K562 (cell line): ENCODE measurements around the gene PSRC1. TPM values are rescaled to one million over a fixed set of nuclear protein-coding genes. Genes with fewer than 3 reads are reported as not detected.
"Not testable (repeated sequence)": the region's sequence is repeated elsewhere in the genome, so short reads cannot be mapped to it uniquely, and the experiment has no call there.

Source experiments
- ATAC-seq: fragments of 200-7000 bp; cut with Tn5 transposase; 3 replicates; pipeline ENCODE4 v1.9.1; 2020; ENCODE audit warnings: moderate library complexity
- BruUV-seq: library from RNA; stranded (reverse); fragments of 400-500 nt; replicated peaks from 2 replicates; lab custom pipeline; 2021; lab: Mats Ljungman, UMichigan
- CTCF ChIA-PET: fragments of 300-600 bp; formaldehyde crosslinking; extraction: SDS; loops from one replicate; lab custom pipeline; 2021; ENCODE audit warnings: low intra/inter-chr PET ratio; lab: Yijun Ruan, JAX
- POLR2A ChIA-PET: fragments of 300-600, 350-650 bp; sonication (Branson Sonifier 250); formaldehyde crosslinking; extraction: SDS; loops from one replicate; lab custom pipeline; 2021; ENCODE audit warnings: antibody characterized with exemption, inconsistent platforms; lab: Yijun Ruan, JAX
- DNase-seq, 4 experiments: peaks; one replicate each; pipeline versions ENCODE4 v3.0.0 to v3.0.0-alpha.2; 2011 to 2018; ENCODE audit warnings: low spot score in 3 of 4, mixed read lengths in 3 of 4; ENCODE audit errors: extremely low read depth in 1 of 4
- FAIRE-seq: peaks from 2 replicates; lab custom pipeline; 2011; peaks lifted over from hg19 to GRCh38; lab: Jason Lieb, UNC
- H2AFZ ChIP-seq: 2 replicates; pipeline ENCODE4 v1.6.0; 2011; ENCODE audit warnings: low read depth, low read length, control low read depth, inconsistent platforms
- H3K27ac ChIP-seq: fragments of 200-600 bp; 3 replicates; pipeline ENCODE4 v1.8.0; 2011; ENCODE audit warnings: low read depth, mild to moderate bottlenecking, control low read depth, inconsistent platforms, low read length, moderate library complexity, mixed read lengths; ENCODE audit errors: extremely low read depth
- H3K27me3 ChIP-seq, 2 experiments: fragments of 300-600 bp in 1 of 2; 2 replicates in 1 of 2; 3 replicates in 1 of 2; pipeline versions ENCODE4 v1.6.0 to v1.8.0; 2011; ENCODE audit warnings: inconsistent platforms in 2 of 2, low read length in 2 of 2, mild to moderate bottlenecking in 1 of 2, mixed read lengths in 1 of 2, moderate library complexity in 1 of 2; ENCODE audit not compliant: control insufficient read depth in 2 of 2, insufficient read depth in 2 of 2
- H3K36me3 ChIP-seq: fragments of 300-600 bp; 3 replicates; pipeline ENCODE4 v1.8.0; 2011; ENCODE audit warnings: mild to moderate bottlenecking, low read length, inconsistent platforms; ENCODE audit not compliant: control insufficient read depth, insufficient read depth
- H3K4me1 ChIP-seq, 2 experiments: fragments of 200-600 bp in 1 of 2; replicated peaks in 1 of 2; 2 replicates in 1 of 2; 3 replicates in 1 of 2; pipeline versions ENCODE4 v1.5.1 to v1.8.0; 2011; ENCODE audit warnings: inconsistent platforms in 2 of 2, low read length in 2 of 2, mild to moderate bottlenecking in 1 of 2, mixed read lengths in 1 of 2, moderate library complexity in 1 of 2; ENCODE audit not compliant: control insufficient read depth in 2 of 2, insufficient read depth in 2 of 2
- H3K4me2 ChIP-seq: 2 replicates; pipeline ENCODE4 v1.6.1; 2011; ENCODE audit warnings: low read length, control low read depth, inconsistent platforms, mixed read lengths; ENCODE audit not compliant: insufficient read depth
- H3K4me3 ChIP-seq: fragments of 200-600 bp; sonication (generic), shearing (Covaris generic); 2 replicates; pipeline ENCODE4 v1.5.1; 2016; ENCODE audit warnings: control low read depth, inconsistent platforms
- H3K79me2 ChIP-seq: fragments of 200-600 bp; 3 replicates; pipeline ENCODE4 v1.8.0; 2011; ENCODE audit warnings: low read length, inconsistent platforms; ENCODE audit not compliant: control insufficient read depth, insufficient read depth
- H3K9ac ChIP-seq, 2 experiments: 2 replicates each; pipeline versions ENCODE4 v1.6.0 to v1.6.1; 2011; ENCODE audit warnings: low read depth in 2 of 2, low read length in 2 of 2, control low read depth in 1 of 2, inconsistent platforms in 1 of 2, mild to moderate bottlenecking in 1 of 2, mixed read lengths in 1 of 2; ENCODE audit not compliant: insufficient read depth in 1 of 2
- H3K9me1 ChIP-seq: one replicate; pipeline ENCODE4 v1.6.0; 2011; ENCODE audit warnings: inconsistent platforms, mild to moderate bottlenecking, low read length, moderate library complexity; ENCODE audit not compliant: control insufficient read depth, insufficient read depth
- H3K9me3 ChIP-seq: replicated peaks from 2 replicates; pipeline ENCODE4 v1.5.1; 2011; ENCODE audit warnings: low read depth, low read length, inconsistent platforms; ENCODE audit not compliant: control insufficient read depth, insufficient read depth
- H4K20me1 ChIP-seq: replicated peaks from 2 replicates; pipeline ENCODE4 v1.6.1; 2011; ENCODE audit warnings: low read length, inconsistent platforms, mixed read lengths; ENCODE audit not compliant: control insufficient read depth, insufficient read depth
- ATF3 ChIP-seq, 2 experiments: fragments of 450-650 bp in 1 of 2; sonication (generic) in 1 of 2; formaldehyde crosslinking in 1 of 2; IDR thresholded peaks in 1 of 2; conservative IDR thresholded peaks in 1 of 2; 2 replicates each; pipeline versions ENCODE4 v1.6.1 to v1.8.1; 2016 to 2023; ENCODE audit warnings: mild to moderate bottlenecking in 2 of 2, moderate library complexity in 2 of 2, inconsistent platforms in 1 of 2, missing genetic modification reagents in 1 of 2
- ATF7 ChIP-seq: fragments of 450-650 bp; IDR thresholded peaks from 2 replicates; pipeline ENCODE4 v1.7.1; 2014; ENCODE audit warnings: mild to moderate bottlenecking, moderate library complexity
- CBX5 ChIP-seq: IDR thresholded peaks from 2 replicates; pipeline ENCODE4 v1.6.1; 2014; ENCODE audit warnings: low read depth, borderline replicate concordance
- RFX1 ChIP-seq: fragments of 450-650 bp; IDR thresholded peaks from 2 replicates; pipeline ENCODE4 v1.6.1; 2016; ENCODE audit warnings: mild to moderate bottlenecking, moderate library complexity
- SMAD4 ChIP-seq: fragments of 250-450 bp; sonication (Bioruptor Pico); conservative IDR thresholded peaks from 2 replicates; pipeline ENCODE4 v1.8.0; 2021; ENCODE audit warnings: inconsistent platforms, mild to moderate bottlenecking, moderate library complexity
- SRF ChIP-seq, 2 experiments: fragments of 250-450, 450-650 bp in 1 of 2; sonication (Bioruptor Pico) in 1 of 2; sonication (generic) in 1 of 2; formaldehyde crosslinking; IDR thresholded peaks; 2 replicates each; pipeline versions ENCODE4 v1.5.0 to v1.5.1; 2020 to 2022; ENCODE audit warnings: mild to moderate bottlenecking in 1 of 2, missing genetic modification reagents in 1 of 2
- TRIM24 ChIP-seq, 2 experiments: fragments of 450-650 bp; IDR thresholded peaks; 2 replicates each; pipeline ENCODE4 v1.6.1; 2016
- ZNF778 ChIP-seq: fragments of 450-650 bp; formaldehyde crosslinking; IDR thresholded peaks from 2 replicates; pipeline ENCODE4 v1.4.0; 2020; ENCODE audit warnings: mild to moderate bottlenecking, moderate library complexity
- WGBS: fragments of 100-300 bp; shearing (Covaris generic); methylation state at CpG from one replicate; pipeline ENCODE4 v1.1.6; 2016; ENCODE audit warnings: low coverage, mixed read lengths; ENCODE audit not compliant: insufficient coverage; ENCODE audit errors: missing lambda C conversion rate; 5-methylcytosine and 5-hydroxymethylcytosine counted together
- in situ Hi-C: fragments of 300-500 bp; cut with MboI; formaldehyde crosslinking; loops from 4 replicates; pipeline ENCODE4 v1.15.0; 2018; ENCODE audit warnings: inconsistent platforms, mixed read lengths
- intact Hi-C: fragments of 100-400 bp; cut with micrococcal nuclease; formaldehyde crosslinking; loops from 2 replicates; pipeline ENCODE4 v1.14.2; 2022
- polyA plus RNA-seq, 8 experiments: library from polyadenylated mRNA; depleted of rRNA in 4 of 8; stranded (reverse) in 5 of 8; unstranded in 3 of 8; fragments of >200 nt; fragmentation: Nextera tagmentation in 2 of 8; fragmentation: Illumina TruSeq in 1 of 8; extraction: Ambion mirVana in 2 of 8; extraction: Trizol in 1 of 8; gene quantifications; 2 replicates each; pipeline versions ENCODE4 v1.2.1 to v1.2.3, GENCODE V29; 2011 to 2014; ENCODE audit warnings: inconsistent platforms in 1 of 8, missing spikeins in 1 of 8
- total RNA-seq, 7 experiments: library from RNA; depleted of rRNA in 6 of 7; stranded (reverse); fragments of >200 nt in 6 of 7; fragmentation: Illumina TruSeq in 2 of 7; extraction: Trizol in 2 of 7; gene quantifications; 2 replicates each; pipeline versions ENCODE4 v1.2.1 to v1.2.3, GENCODE V29; 2011 to 2021; ENCODE audit warnings: low replicate concordance in 1 of 7

The PSRC1 gene
- total and polyA plus RNA-seq, 9 of the 15 experiments (the other 6 are each of a cell fraction or from before 2014, with no cell fraction given) = 6.5 to 65.2 (median 39.3) TPM

- in situ Hi-C loops = no loop called here
- Histone ChIP-seq H3K9ac (no peak overlapping the region), H3K9me3 (no peaks in the 10 kb centered on the region), H3K4me1 (peaks cover 7 to 26% of the 10 kb centered on the region in 2 experiments; a peak in 4 of 5 replicates), H2AFZ (peak overlapping the region; percentile 87), H3K4me3 (no peak overlapping the region), H3K9me1 (no peaks in the 10 kb centered on the region), H3K36me3 (no peaks in the 10 kb centered on the region), H4K20me1 (no peaks in the 10 kb centered on the region), H3K4me2 (no peak overlapping the region), H3K79me2 (no peaks in the 10 kb centered on the region), H3K27me3 (no peaks in the 10 kb centered on the region), H3K27ac (no peak overlapping the region)
- no TSS peak for BruUV-seq
- ATAC-seq (peak; percentile 22; the same call in 1 of the 3 replicates), DNase-seq (no peak), FAIRE-seq (no peak)
- ChIA-PET POLR2A (interaction anchor here (0.8 kb wide), 1 partner anchor 104 kb away, joined by 3 read pairs; no protein-coding TSS in a partner anchor), CTCF (no interaction called here)
- 100% methylated on average over 1 of the region's 1 CpG for WGBS
- intact Hi-C loops = no loop called here
- TF ChIP-seq ZNF778 (no peak), CBX5 (no peak)
Measured at GRCh38 chr1:109290137-109290536, 7.2 kb upstream of the PSRC1 start.

GRCh38 chr1:109286762-109287161 is 3.8 kb upstream of the PSRC1 start:
- H4K20me1 ChIP-seq; H3K9ac ChIP-seq; H3K9me1 ChIP-seq; DNase-seq; H3K4me2 ChIP-seq; intact Hi-C loops; FAIRE-seq; POLR2A ChIA-PET; H3K9me3 ChIP-seq; H2AFZ ChIP-seq; in situ Hi-C loops; ATAC-seq; H3K36me3 ChIP-seq; CTCF ChIA-PET; H3K27me3 ChIP-seq; H3K4me3 ChIP-seq; BruUV-seq; H3K27ac ChIP-seq; TF ChIP-seq ATF3 (CRISPR knock-in tag; conservative IDR thresholded peaks at IDR 0.05): not testable (repeated sequence)
- Histone ChIP-seq H3K79me2 (peaks cover 21% of the 10 kb centered on the region), H3K4me1 (peaks cover 28 to 31% of the 10 kb centered on the region in 2 experiments)
- 63% methylated on average over 5 of the region's 5 CpGs for WGBS
- TF ChIP-seq TRIM24 (IDR thresholded peaks at IDR 0.05) = peak; percentile 68 to 71; a peak in 2 of 4 replicates
- TF ChIP-seq RFX1 = peak; percentile 80
- peak; percentile 75; the same call in 1 of the 2 replicates for TF ChIP-seq ATF7
- TF ChIP-seq ATF3 (IDR thresholded peaks at IDR 0.05) = peak; percentile 76
- TF ChIP-seq SMAD4 = 0 out of 2 replicates have a peak, but pooled peaks have one; percentile 16
- TF ChIP-seq SRF (CRISPR knock-in tag; IDR thresholded peaks at IDR 0.05) = peak in 1 of 2 experiments; percentile 78; a peak in 2 of 4 replicates
